HPDE6-E6E7 (cell line): ENCODE results near the gene IGSF9.
"Not testable (repeated sequence)": the region's sequence is repeated elsewhere in the genome, so short reads cannot be mapped to it uniquely, and the experiment has no call there.

Experiments used
- DNase-seq: peaks from one replicate; pipeline ENCODE4 v3.0.0; 2011; ENCODE audit warnings: missing footprints; ENCODE audit errors: extremely low spot score

The IGSF9 gene

GRCh38 chr1:159920651-159921050 is 24.8 kb downstream of the IGSF9 start:
- no peak for DNase-seq

GRCh38 chr1:159920202-159920601 is 25.2 kb downstream of the IGSF9 start:
- DNase-seq = no peak

GRCh38 chr1:159919236-159919865 is 26.1 kb downstream of the IGSF9 start:
- no peak for DNase-seq

GRCh38 chr1:159918352-159919200 is 26.8 kb downstream of the IGSF9 start:
- DNase-seq = no peak

GRCh38 chr1:159917533-159918351 is 27.7 kb downstream of the IGSF9 start:
- no peak for DNase-seq

GRCh38 chr1:159916242-159917051 is 29.0 kb downstream of the IGSF9 start:
- no peak for DNase-seq

- no peak for DNase-seq
Observed at GRCh38 chr1:159915571-159916241, 29.7 kb downstream of the IGSF9 start.

GRCh38 chr1:159914252-159915018 is 31.0 kb downstream of the IGSF9 start:
- DNase-seq = no peak

GRCh38 chr1:159913451-159914192 is 31.8 kb downstream of the IGSF9 start:
- DNase-seq = no peak

- no peak for DNase-seq
Observed at GRCh38 chr1:159911326-159912070, 33.9 kb downstream of the IGSF9 start.

GRCh38 chr1:159908031-159908940 is 37.1 kb downstream of the IGSF9 start:
- DNase-seq = no peak

GRCh38 chr1:159906960-159907359 is 38.5 kb downstream of the IGSF9 start:
- no peak for DNase-seq

- DNase-seq = not testable (repeated sequence)
Observed at GRCh38 chr1:159904036-159904435, 41.4 kb downstream of the IGSF9 start.

GRCh38 chr1:159902541-159902940 is 42.9 kb downstream of the IGSF9 start:
- no peak for DNase-seq

- no peak for DNase-seq
Observed at GRCh38 chr1:159900755-159901360, 44.6 kb downstream of the IGSF9 start.

GRCh38 chr1:159900086-159900680 is 45.2 kb downstream of the IGSF9 start, which contains the start of gene CFAP45:
TSS of gene CFAP45 (minus strand) at chr1:159900165. CDS start at chr1:159900098, 67 bp downstream.
- DNase-seq = peak; percentile 93

- not testable (repeated sequence) for DNase-seq
Observed at GRCh38 chr1:159899634-159900033, 45.8 kb downstream of the IGSF9 start.
